AG10803 (cell line): ENCODE data around the gene PSME4.

Experiments
- DNase-seq: peaks from one replicate; pipeline ENCODE4 v3.0.0; 2010; ENCODE audit warnings: low read depth
- H3K4me3 ChIP-seq: 2 replicates; pipeline ENCODE4 v1.5.1; 2011; ENCODE audit warnings: mild to moderate bottlenecking, low read length, control low read depth
- TF ChIP-seq, protein P1 (sequence below): conservative IDR thresholded peaks from 2 replicates; pipeline ENCODE4 v1.5.1; 2011; ENCODE audit warnings: mild to moderate bottlenecking, low read length, control low read depth, inconsistent platforms

PSME4 gene, protein sequence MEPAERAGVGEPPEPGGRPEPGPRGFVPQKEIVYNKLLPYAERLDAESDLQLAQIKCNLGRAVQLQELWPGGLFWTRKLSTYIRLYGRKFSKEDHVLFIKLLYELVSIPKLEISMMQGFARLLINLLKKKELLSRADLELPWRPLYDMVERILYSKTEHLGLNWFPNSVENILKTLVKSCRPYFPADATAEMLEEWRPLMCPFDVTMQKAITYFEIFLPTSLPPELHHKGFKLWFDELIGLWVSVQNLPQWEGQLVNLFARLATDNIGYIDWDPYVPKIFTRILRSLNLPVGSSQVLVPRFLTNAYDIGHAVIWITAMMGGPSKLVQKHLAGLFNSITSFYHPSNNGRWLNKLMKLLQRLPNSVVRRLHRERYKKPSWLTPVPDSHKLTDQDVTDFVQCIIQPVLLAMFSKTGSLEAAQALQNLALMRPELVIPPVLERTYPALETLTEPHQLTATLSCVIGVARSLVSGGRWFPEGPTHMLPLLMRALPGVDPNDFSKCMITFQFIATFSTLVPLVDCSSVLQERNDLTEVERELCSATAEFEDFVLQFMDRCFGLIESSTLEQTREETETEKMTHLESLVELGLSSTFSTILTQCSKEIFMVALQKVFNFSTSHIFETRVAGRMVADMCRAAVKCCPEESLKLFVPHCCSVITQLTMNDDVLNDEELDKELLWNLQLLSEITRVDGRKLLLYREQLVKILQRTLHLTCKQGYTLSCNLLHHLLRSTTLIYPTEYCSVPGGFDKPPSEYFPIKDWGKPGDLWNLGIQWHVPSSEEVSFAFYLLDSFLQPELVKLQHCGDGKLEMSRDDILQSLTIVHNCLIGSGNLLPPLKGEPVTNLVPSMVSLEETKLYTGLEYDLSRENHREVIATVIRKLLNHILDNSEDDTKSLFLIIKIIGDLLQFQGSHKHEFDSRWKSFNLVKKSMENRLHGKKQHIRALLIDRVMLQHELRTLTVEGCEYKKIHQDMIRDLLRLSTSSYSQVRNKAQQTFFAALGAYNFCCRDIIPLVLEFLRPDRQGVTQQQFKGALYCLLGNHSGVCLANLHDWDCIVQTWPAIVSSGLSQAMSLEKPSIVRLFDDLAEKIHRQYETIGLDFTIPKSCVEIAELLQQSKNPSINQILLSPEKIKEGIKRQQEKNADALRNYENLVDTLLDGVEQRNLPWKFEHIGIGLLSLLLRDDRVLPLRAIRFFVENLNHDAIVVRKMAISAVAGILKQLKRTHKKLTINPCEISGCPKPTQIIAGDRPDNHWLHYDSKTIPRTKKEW (N-terminal part only)

DNA sequence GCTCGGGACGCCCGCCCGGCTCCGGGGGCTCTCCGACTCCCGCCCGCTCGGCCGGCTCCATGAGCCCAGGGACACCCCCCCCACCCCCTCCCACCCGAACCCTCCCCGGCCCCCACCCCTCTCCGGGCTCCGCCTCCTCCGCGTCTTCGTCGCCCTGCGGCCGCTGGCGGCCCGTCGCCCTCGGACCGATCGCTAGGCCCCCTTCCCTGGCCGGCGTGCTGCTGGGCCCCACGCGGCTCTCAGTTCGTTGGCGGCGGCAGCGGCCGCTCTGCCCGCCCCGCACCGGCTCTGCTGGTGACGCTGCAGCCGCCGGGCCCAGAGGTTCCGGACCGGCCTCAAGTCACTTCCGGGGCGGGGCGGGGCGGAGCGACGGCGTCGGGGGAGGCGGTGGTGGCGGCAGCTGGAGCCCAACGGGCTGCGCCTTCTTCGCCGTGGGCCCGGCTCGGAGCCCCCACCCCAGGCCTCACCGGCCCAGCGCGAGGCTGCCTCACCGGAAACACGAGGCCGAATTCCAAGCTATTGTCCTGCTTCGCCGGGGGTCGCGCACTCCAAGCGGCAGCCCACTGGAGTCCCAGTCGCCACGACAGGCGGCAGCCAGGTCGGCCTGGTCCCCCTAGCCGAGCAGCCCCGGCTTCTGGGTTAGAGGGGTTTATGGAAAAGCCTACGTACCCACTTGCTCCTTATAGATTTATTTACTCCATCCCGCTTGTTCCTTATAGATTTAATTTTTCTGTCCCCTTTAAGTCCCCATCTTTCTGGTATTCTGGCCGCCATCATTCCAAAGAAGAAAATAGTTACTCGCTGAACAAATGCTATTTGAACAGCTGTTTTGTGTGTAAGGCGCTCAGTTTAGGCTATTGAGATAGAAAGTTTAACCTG, at the start of gene PSME4:
Gene PSME4, minus strand, starts transcription at position 270 of the 879 bp plus-strand sequence. Its CDS starts 209 bp downstream, at position 61.
- TF ChIP-seq, protein P1, sequence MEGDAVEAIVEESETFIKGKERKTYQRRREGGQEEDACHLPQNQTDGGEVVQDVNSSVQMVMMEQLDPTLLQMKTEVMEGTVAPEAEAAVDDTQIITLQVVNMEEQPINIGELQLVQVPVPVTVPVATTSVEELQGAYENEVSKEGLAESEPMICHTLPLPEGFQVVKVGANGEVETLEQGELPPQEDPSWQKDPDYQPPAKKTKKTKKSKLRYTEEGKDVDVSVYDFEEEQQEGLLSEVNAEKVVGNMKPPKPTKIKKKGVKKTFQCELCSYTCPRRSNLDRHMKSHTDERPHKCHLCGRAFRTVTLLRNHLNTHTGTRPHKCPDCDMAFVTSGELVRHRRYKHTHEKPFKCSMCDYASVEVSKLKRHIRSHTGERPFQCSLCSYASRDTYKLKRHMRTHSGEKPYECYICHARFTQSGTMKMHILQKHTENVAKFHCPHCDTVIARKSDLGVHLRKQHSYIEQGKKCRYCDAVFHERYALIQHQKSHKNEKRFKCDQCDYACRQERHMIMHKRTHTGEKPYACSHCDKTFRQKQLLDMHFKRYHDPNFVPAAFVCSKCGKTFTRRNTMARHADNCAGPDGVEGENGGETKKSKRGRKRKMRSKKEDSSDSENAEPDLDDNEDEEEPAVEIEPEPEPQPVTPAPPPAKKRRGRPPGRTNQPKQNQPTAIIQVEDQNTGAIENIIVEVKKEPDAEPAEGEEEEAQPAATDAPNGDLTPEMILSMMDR: no peak
- peak; percentile 90 for DNase-seq
- peak within 1 kb of the TSS; percentile 98 for H3K4me3 ChIP-seq

- DNase-seq: peak; percentile 89
- TF ChIP-seq, protein P1: no peak
- H3K4me3 ChIP-seq: no peak overlapping the region
Measured at GRCh38 chr2:54015798-54016699, 45.3 kb upstream of the PSME4 start.

DNA sequence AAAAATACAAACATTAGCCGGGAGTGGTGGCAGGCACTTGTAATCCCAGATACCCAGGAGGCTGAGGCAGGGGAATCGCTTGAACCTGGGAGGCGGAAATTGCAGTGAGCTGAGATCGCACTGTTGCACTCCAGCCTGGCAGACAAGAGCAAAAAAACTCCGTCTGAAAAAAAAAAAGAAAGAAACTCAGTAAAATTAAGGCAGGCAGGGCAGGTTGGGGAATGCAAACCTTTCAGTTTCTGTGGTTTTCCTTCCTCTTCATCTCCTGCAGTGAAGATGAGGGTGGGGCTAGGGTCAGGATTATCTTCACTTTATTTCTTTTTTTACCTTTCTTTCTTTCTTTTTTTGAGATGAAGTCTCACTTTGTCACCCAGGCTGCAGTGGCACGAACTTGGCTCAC, 43.2 kb upstream of the PSME4 start:
- no peak overlapping the region for H3K4me3 ChIP-seq
- no peak for DNase-seq
- TF ChIP-seq, protein P1: no peak

- TF ChIP-seq, protein P1: no peak
- DNase-seq: no peak
- no peak overlapping the region for H3K4me3 ChIP-seq
Measured at GRCh38 chr2:54012538-54013141, 41.8 kb upstream of the PSME4 start.

DNA sequence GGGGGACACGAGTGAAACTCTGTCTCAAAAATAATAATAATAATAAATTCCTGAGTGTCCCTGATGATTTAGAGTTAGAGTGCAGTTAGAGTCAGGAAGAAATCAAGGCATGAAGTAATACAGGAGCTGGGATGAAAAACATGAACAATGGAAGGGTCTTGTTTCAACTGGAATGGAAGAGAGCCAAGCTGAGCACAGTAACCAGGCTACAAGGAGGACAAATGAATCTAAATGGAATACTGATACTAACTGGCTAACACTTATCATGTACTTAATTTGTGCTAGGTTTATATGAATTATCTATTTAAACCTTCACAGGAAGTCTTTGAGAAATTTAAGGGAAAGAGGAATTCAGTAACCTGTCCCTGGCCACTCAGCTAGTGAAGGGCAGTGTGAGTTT, 38.8 kb upstream of the PSME4 start:
- H3K4me3 ChIP-seq: no peak overlapping the region
- TF ChIP-seq, protein P1: no peak
- no peak for DNase-seq
